Hypothalamus (tissue), 51 donors: ENCODE measurements around the gene RASGRF2.
"Not testable (repeated sequence)": the region's sequence is repeated elsewhere in the genome, so short reads cannot be mapped to it uniquely, and the experiment has no call there.

Experiments used
- DNase-seq, 51 donors: peaks; one replicate each; lab custom pipeline; 2025; lab: John Stamatoyannopoulos, UW

Gene RASGRF2

DNA sequence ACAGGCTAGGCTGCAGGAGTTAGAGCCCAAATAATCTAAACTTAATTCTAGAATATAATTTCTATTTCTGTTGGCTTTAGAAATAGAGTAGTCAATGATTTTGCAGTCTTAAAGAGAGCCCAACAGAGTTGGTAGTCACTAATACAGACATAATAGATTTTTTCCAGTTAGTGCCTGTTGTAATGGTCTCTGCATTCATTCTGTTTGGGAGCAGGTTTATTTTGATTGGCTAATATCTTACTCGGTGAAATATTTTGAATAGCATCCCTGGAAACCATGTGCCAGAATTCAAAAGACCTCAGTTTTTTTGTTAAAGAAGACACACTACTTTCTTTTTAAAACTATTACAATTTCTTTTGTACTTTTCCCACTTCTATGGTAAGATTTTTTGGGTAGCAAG lies 107.2 kb downstream of the RASGRF2 start:
- no peak for DNase-seq

DNA sequence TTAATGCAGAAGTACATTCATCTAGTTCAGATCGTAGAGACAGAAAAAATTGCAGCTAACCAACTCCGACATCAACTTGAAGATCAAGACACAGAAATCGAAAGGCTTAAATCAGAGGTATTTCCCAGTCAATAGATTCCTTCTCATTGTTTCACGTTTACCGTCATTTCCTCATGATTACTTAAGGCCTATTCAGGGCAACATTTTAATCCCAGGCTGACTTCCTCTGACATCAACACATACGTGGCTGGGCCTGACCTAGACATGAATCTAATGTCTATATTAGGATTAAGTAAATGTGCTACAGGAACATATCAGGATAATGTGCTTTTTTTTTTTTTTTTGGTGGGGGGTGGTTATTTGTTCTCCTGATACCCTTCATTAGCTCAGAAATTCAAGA lies 107.9 kb downstream of the RASGRF2 start:
- DNase-seq, result no peak

DNA sequence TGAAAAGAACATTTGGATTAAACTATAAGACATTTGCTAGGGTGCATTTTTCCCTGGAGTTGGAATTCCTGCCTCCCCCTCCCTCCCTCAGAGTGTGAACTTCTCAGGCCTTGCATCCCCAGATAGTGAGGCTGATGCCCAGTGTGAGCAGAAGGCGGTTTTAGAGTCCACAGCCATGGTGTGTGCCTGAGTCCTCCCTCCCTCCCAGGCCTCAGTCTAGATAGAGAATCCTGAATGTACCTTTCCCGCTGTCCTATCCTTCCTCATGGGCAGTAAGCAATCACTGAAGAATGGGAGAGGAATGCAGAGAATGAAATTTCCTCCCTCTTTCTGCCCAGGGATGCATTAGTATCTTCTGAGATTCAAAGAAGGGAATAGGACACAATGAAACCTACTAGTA lies 108.5 kb downstream of the RASGRF2 start:
- DNase-seq, result no peak

DNA sequence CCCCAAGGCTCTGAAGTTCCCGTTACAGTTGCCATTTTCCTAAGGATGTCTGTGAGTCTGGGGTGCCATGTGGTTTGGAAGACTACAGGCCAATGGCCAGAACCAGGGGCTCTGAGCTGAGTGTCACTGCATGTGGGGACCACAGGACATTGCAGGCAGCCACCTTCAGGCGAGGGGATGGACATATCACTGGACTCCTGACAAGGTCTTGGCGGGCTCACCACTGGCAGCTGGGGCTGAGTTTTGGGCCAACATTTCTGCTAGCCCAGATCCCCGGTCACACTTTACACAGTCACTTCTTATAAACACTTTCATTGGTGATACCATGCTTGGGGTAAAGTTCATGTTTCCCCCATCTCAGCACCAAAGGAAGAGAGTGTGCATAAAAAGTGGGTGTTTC lies 109.8 kb downstream of the RASGRF2 start:
- no peak for DNase-seq

DNA sequence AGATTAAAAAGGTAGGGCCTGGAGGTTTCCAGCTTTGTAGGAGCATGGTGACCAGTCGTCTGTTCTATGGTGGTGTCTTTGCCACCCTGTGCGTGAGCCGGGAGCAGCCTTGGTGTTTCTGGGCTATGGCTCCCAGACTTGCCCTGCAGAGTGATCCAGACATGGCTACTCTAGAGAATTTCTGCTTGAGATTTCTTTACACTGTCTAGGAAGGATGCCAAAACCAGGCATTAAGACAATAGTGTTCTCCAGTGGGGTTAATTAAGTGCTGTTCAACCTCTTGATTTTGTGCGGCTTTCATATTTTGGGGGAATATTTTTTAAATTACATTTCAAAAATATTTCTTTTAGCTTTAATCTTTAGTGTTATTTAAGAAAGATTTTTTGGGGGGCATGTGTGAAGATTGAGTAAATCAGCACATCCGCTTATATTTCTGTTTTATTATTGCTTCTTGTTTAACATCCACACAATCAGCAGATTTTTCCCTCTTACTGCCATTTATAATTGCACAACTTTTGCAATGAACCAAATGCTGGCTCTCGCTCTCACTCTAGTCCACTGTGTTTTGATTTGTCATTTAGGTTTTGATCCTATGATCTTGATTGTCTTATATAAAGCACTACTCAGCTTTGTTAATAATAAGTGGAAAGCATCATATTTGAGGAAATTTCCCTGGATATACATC lies 110.5 kb downstream of the RASGRF2 start:
- no peak for DNase-seq

DNA sequence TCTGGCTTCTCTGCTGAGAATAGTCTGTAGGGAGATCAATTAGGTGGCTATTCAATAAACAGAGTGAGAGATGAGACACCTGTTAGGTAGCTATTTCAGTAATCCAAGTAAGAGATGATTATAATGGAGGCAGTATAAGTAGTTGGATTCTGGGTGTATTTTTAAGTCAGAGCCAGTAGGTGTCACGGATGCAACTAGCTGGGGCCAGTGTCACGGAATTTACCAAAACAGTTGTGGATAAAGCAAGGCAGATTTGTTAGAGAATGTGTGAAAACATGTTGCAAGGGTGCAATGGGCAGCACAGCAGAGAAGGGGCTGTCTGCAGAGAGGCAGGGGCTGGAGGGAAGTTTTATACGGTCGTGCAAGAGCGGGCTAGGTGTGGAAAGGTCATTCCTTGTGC lies 114.9 kb downstream of the RASGRF2 start:
- no peak for DNase-seq

DNA sequence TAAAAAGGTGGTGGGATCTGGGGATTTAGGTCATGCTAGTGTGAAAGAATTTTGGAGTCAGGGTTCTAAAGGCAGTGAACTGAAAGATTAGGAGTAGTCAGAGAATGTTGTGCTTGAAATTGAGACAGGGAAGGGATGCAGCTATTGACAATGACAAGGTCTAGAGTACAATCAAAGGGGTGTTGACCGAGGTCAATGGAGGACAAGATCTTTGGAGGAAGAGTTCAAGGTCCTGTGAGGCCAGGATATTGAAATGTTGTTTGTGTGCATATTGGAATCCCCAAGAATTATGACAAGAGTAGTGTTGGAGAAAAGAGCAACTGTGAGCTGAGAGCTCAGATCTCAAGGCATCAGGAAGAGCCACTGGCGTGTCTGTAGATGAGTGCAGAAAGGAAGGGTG lies 116.9 kb downstream of the RASGRF2 start:
- DNase-seq, result no peak

DNA sequence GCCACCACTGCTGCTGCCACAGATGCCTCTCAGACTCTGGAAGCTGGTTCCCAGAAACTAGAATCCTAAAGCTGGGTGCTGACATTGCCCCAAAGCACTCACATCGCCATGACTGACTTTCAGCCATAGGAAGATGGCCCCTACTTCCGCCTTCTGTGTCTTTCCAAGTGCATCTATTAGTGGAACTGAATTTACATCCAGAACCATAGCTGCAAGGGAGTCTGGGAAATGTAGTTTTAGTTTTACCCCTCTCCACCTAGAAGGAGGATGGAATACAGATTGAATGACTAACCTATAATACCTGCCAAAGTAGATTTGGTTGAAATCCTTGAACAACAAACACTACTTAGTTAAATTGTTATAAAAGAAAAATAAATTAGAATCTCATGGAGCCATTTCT lies 118.8 kb downstream of the RASGRF2 start:
- no peak for DNase-seq

DNA sequence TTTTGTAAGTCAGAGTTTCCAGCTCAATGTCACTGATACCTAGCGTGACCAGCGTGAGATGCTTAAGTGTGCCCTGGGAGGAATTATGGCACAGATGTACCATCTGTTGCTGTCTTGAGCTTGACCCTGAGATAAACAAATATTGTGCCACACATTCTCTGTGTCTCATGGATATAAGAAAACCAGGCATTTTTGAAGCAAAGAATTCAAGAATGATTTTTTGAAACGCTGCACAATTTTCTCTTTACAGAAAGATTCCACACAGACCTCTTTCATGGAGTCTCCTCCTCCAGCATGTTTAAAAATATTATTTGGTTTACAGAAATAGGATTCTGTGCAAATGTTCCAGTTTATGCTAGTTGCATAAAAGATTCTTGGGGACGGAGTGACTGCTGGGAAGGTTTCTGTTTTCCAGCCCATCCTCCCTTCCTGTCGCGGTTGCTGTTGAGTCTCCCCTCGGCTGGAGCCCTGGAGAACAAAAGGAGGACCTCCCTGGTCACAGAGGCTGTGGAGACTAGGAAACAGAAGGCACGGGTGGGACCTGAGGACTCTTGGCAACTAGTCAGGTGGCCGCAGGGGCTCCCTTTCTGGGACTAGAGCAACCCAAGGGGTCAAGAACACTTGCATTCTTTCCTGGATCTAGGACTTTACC lies 120.8 kb downstream of the RASGRF2 start:
- DNase-seq, result peak in 4 of 51 donors; percentile 2 to 50 (median 20)

DNA sequence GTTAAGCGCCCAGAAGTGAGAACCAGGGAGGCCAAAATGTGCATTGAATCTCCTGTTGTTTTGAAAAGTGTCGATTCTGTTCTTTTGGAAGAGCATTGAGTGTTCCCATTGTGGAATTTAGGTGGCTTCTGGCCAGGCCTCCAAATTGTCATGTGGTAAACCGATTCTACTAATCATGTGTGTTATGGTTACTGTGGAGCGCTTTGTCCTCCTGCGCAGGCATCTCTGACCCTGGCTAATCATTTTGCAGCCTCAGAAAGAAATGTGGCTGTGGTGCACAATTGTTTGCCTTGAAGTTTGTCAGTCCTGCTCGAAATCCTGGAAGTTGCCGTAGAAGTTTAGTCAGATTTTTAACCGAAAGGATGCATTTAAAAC lies 121.3 kb downstream of the RASGRF2 start:
- DNase-seq, result peak in 28 of 51 donors; percentile 2 to 63 (median 26)

DNA sequence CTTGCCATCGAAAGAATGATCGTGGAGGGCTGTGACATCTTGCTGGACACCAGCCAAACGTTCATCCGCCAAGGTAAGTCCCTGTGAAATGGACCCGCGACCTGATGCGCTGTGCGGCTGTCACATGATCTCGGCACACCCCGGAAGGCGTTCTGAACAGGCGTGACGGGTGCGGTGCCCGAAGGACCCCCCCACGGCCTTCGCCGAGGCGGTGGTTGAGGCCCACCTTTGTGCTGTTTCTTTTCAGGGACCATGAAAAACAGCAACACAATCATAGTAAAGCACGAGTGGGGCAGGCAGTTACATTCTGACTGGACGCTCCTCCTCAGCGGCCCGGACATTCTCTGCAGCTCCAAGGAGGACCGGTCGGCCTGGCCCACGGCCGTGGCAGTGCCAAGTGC lies 126.7 kb downstream of the RASGRF2 start:
- no peak for DNase-seq

DNA sequence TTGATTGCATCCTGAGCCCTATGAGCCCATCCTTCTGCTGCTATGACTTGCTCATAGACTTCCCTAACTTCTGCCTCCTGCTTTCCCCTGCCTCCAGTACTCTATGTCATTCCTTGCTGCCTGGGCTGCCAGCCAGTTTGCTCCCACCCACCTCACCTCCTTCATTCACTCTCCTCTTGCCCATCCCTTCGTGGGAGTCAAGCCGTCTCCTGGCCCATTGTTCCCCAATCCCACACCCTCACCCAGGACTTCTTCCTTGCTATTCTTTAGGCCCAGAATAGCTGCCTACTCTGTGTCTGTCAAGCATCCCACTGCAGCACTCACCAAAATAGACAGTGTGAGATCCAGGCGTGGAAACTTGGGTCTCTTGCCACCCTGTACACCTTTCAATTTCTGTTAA lies 131.0 kb downstream of the RASGRF2 start:
- peak in 2 of 51 donors; percentile 33 to 40 for DNase-seq

DNA sequence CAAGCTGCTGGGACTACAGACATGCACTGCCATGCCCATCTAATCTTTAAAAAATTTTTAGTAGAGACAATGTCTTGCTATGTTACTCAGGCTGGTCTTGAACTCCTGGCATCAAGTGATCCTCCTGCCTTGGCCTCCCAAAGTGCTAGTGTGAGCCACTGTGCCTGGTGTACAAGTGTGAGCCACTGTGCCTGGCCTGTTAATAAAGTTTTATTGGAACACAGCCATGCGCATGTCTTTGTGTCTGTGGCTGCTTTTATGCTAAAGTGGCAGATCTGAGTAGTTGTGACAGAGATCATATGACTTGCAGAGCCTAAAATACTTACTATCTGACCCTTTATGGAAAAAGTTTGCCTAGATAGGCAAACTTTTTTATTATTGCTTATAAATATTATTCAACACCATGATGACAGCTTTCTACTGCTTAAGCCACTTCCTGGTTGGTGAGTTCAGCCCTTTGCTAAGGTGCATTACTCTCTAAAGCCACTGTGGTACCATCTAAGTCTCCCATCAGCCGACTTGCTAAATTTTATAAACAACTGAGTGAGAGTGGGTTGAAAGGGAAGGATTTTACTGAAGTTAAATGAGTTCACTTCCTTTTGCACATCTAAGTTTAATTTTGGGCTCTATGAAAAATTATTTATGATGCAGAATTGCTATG lies 133.5 kb downstream of the RASGRF2 start:
- DNase-seq, result no peak

DNA sequence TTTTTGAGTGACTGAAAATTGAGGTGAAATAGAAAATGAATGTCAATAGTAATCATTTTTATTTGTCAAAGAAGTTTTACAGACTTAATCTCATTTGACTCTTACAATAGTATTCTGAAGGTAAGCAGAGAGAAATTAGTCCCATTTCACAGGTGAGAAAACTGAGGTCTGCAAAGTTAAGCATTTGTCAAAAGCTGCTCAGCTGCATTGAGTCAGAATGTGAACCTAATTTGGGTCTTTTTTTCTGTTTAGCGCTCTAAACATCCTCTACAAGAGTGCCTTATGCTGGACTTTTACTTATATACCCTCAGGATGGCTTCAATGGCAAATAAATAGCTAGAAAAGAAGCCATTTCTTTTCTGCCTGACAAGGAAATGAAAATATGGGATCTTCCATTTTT lies 135.7 kb downstream of the RASGRF2 start:
- no peak for DNase-seq

DNA sequence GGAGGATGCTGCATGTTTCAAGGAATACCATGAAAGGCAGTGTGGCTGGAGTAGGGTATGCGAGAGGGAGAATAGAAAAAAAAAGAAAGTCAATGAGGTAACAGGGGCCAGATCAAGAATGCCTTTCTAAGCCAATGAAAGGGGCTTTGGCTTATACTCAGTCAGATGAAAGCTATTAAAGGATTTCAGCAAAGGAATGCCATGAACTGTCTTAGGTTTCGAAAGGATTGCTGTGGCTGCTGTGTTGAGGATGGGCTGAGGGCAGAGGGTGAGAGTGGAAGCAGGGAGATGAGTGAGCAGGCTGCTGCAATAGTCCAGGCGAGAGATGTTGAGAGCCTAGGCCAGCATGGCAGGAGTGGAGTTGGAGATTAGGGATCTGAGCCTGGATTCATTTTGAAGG lies 137.6 kb downstream of the RASGRF2 start:
- DNase-seq, result no peak

DNA sequence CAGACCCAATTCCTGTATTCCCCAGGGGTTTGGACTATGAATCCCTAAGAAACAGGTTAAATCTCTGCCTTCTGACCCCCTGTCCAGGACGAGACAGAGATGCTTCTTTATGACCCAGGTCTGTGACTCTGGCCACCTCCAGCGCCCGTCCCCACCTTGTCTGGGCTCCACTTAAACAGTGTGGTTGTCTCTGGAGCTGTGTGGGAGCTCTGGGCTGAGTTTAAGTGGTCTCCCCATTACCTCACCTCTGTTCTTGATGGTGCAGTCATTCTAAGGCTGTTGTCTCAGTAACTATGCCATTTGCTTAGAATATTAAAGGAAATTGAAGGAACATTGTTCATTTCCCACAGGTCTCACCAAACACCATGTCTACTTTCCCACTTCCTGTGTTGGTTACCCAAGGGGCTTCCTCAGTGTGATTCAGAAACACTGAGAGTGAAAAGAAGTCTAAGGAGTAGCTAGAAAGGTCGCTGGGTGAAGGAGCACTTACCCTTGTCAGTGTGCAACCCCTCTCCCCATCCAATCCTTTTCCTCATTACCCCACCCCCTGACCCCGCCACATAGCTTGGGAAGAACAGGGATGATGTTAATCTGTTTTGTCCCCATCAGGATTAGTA lies 145.2 kb downstream of the RASGRF2 start:
- no peak for DNase-seq

DNA sequence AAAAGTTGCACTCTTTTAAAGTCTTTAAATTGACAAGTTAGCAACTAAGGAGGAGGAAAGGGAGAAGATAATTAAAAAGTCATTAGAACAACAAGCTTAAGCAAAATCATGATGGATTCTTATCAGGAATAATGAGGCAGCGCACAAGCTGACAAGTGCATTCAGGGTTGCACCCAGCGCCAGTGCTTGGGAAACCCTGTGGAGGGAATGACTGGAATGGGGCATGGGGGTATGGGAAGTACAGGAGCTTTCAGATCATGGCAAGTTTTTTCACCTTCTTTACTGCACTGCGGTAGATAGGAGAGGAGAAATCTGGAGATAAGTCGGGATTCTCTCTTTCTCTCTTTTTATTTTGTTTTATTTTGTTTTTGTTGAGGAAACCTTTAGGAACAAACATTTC lies 155.1 kb downstream of the RASGRF2 start:
- DNase-seq, result no peak

DNA sequence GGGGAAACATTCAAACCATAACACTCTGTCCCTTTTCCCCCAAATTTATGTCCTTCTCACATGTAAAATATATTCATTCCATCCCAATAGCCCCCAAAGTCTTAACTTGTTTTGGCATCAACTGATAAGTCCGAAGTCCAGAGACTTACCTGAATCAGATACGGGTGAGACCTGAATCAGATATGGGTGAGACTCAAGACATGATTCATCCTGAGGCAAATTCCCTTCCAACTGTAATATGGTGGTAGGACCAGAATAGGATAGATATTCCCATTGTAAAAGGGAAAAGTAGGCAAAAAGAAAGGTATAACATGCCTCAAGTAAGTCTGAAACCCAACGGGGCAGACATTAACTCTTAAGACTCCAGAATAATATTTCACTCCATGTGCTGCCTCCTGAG lies 157.4 kb downstream of the RASGRF2 start:
- no peak for DNase-seq

DNA sequence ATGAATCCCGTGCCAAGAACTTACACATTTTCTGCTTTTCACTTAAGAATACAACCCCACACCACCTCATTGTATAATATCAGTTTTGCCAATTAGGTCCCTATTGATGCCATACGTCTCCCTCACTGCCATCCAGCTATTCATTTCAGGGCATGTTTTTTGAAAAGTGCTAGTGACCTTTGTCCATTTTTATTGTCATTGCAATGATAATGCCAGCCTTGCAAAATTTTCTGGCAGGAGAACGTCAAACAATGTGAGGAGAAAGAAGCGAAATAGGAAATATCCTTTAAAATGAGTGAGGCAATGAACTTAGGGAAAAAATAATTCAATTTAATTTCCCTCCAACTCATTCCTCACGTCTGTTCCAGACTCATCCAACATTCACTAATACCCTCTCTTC lies 161.1 kb downstream of the RASGRF2 start:
- DNase-seq, result no peak

DNA sequence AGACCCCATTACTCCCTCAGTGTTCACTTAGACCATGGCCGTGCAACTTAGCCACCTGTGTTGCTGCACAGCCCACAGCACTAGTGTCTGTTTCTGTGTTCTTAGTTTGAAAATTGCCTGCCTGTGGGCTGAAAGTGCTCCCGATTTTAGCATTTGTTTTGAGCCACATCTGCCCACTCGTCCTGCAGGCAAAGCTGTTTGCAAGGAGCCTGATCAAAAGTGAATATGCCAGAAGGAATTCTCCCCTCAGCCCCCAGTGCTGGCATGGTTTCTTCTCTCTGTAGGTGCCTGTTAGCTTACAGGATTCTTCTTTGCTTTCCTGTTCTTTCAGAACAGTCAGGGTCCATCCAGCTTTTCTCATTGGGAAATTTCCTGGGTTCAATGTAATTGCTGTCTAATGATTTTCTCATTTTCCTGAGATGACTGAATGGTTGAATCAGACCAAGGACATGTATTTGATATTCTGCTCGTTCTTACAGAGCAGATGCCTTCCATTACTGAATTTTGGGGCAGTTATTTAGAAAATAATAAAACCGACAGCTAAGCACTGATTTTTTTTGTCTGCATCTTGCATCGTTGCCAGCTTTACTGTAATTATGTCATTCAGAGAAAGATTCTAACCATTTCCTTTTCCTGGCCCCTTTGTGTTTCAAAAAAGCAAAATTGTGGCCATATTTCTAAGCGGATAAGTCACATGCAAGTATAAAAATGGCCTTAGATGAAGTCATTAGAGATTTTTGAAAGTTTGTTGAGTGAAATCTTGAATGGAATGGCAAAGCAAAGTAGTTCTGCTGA lies 161.9 kb downstream of the RASGRF2 start:
- DNase-seq, result peak in 2 of 51 donors; percentile 29 to 51

DNA sequence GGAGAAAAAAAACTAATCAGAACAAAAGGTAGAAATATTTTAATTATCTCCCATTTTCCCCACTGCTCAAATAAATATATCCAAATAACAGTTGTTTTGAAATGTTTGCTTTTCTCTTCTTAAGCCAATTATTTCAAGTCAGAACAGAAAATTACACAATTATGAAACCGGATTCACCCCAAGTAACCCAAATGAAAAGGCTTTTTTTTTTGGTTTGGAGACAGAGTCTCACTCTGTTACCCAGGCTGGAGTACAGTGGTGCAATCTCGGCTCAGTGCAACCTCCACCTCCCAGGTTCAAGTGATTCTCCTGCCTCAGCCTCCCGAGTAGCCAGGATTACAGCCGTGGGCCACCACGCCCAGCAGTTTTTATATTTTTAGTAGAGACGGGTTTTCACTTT lies 164.5 kb downstream of the RASGRF2 start:
- DNase-seq, result not testable (repeated sequence)
